Activated T-cell treated with anti-CD3 and anti-CD28 coated beads for 4 hours (primary cell): ENCODE measurements around the gene SEC23A.
"Not testable (repeated sequence)": the region's sequence is repeated elsewhere in the genome, so short reads cannot be mapped to it uniquely, and the experiment has no call there.

ENCODE experiments used
- DNase-seq: peaks from one replicate; pipeline ENCODE4 v3.0.0-alpha.2; 2020

Gene SEC23A

GRCh38 chr14:39090548-39091111 is 12.4 kb downstream of the SEC23A start:
- DNase-seq = no peak

GRCh38 chr14:39087493-39087892 is 15.5 kb downstream of the SEC23A start:
- no peak for DNase-seq

- no peak for DNase-seq
Observed at GRCh38 chr14:39085933-39086332, 17.1 kb downstream of the SEC23A start.

GRCh38 chr14:39083127-39083526 is 19.9 kb downstream of the SEC23A start:
- DNase-seq = no peak

GRCh38 chr14:39080886-39081285 is 22.1 kb downstream of the SEC23A start:
- DNase-seq = no peak

- no peak for DNase-seq
Observed at GRCh38 chr14:39071096-39071495, 31.9 kb downstream of the SEC23A start.

- DNase-seq = no peak
Observed at GRCh38 chr14:39069923-39070322, 33.1 kb downstream of the SEC23A start.

- not testable (repeated sequence) for DNase-seq
Observed at GRCh38 chr14:39069169-39069805, 33.7 kb downstream of the SEC23A start.

- DNase-seq = no peak
Observed at GRCh38 chr14:39060818-39061437, 42.1 kb downstream of the SEC23A start.

- DNase-seq = no peak
Observed at GRCh38 chr14:39055786-39056474, 47.1 kb downstream of the SEC23A start.

- DNase-seq = not testable (repeated sequence)
Observed at GRCh38 chr14:39052869-39053454, 50.1 kb downstream of the SEC23A start.

- DNase-seq = no peak
Observed at GRCh38 chr14:39050389-39050788, 52.6 kb downstream of the SEC23A start.

GRCh38 chr14:39045889-39046288 is 57.1 kb downstream of the SEC23A start:
- DNase-seq = not testable (repeated sequence)

GRCh38 chr14:39043352-39043943 is 59.6 kb downstream of the SEC23A start:
- DNase-seq = no peak

GRCh38 chr14:39040529-39040928 is 62.5 kb downstream of the SEC23A start:
- no peak for DNase-seq

- DNase-seq = no peak
Observed at GRCh38 chr14:39038542-39038941, 64.5 kb downstream of the SEC23A start.

GRCh38 chr14:39036760-39037159 is 66.3 kb downstream of the SEC23A start:
- no peak for DNase-seq

GRCh38 chr14:39035336-39035735 is 67.7 kb downstream of the SEC23A start:
- no peak for DNase-seq

- DNase-seq = no peak
Observed at GRCh38 chr14:39034481-39035296, 68.3 kb downstream of the SEC23A start.

GRCh38 chr14:39033371-39033770 is 69.7 kb downstream of the SEC23A start:
- DNase-seq = no peak

GRCh38 chr14:39030209-39030608 is 72.8 kb downstream of the SEC23A start:
- no peak for DNase-seq

- DNase-seq = no peak
Observed at GRCh38 chr14:39029789-39030188, 73.2 kb downstream of the SEC23A start.
